GM13977 (cell line): ENCODE results near the gene TMEM43.

ENCODE experiments used
- DNase-seq: peaks from one replicate; pipeline ENCODE4 v3.0.0; 2012; ENCODE audit warnings: low spot score
- in situ Hi-C: fragments of 300-500 bp; cut with MboI; formaldehyde crosslinking; loops from one replicate; pipeline ENCODE4 v1.12.0; 2022; ENCODE audit warnings: low sequenced_read_pairs, low pct_unique_long_range_greater_than_20kb, mixed read lengths, inconsistent platforms; ENCODE audit not compliant: unreplicated experiment
- TF ChIP-seq, protein P1 (sequence below): IDR thresholded peaks from 2 replicates; pipeline ENCODE4 v1.5.1; 2012; ENCODE audit warnings: mild to moderate bottlenecking, control low read depth; ENCODE audit not compliant: insufficient read depth; ENCODE audit errors: extremely low read depth, missing control alignments

Gene TMEM43

DNA sequence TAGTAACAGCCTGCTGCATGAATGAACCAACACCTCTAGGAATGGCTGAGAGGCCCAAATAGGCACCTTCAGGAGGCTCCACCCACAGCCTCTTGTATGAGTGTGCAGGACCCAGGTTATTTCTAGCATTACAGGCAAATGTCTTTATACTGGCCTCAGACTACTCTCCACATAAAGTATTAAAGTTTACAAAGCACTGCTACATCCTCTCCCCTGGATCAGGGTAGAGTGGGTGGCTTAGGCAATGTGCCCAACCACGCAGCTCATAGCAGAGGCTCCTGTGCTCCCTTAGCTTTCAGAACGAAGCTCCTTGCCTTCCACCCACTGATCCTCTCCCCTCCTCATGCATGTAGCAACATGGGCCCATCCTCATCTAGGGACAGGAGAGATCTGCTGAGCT is 16.3 kb downstream of the TMEM43 start:
- in situ Hi-C loops, result no loop called here
- DNase-seq, result no peak
- TF ChIP-seq, protein P1, sequence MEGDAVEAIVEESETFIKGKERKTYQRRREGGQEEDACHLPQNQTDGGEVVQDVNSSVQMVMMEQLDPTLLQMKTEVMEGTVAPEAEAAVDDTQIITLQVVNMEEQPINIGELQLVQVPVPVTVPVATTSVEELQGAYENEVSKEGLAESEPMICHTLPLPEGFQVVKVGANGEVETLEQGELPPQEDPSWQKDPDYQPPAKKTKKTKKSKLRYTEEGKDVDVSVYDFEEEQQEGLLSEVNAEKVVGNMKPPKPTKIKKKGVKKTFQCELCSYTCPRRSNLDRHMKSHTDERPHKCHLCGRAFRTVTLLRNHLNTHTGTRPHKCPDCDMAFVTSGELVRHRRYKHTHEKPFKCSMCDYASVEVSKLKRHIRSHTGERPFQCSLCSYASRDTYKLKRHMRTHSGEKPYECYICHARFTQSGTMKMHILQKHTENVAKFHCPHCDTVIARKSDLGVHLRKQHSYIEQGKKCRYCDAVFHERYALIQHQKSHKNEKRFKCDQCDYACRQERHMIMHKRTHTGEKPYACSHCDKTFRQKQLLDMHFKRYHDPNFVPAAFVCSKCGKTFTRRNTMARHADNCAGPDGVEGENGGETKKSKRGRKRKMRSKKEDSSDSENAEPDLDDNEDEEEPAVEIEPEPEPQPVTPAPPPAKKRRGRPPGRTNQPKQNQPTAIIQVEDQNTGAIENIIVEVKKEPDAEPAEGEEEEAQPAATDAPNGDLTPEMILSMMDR, result no peak

DNA sequence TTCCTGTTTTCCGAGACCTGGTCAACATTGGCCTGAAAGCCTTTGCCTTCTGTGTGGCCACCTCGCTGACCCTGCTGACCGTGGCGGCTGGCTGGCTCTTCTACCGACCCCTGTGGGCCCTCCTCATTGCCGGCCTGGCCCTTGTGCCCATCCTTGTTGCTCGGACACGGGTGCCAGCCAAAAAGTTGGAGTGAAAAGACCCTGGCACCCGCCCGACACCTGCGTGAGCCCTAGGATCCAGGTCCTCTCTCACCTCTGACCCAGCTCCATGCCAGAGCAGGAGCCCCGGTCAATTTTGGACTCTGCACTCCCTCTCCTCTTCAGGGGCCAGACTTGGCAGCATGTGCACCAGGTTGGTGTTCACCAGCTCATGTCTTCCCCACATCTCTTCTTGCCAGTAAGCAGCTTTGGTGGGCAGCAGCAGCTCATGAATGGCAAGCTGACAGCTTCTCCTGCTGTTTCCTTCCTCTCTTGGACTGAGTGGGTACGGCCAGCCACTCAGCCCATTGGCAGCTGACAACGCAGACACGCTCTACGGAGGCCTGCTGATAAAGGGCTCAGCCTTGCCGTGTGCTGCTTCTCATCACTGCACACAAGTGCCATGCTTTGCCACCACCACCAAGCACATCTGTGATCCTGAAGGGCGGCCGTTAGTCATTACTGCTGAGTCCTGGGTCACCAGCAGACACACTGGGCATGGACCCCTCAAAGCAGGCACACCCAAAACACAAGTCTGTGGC is 16.9 kb downstream of the TMEM43 start:
- TF ChIP-seq, protein P1, result no peak
- DNase-seq, result no peak
- in situ Hi-C loops, result no loop called here

DNA sequence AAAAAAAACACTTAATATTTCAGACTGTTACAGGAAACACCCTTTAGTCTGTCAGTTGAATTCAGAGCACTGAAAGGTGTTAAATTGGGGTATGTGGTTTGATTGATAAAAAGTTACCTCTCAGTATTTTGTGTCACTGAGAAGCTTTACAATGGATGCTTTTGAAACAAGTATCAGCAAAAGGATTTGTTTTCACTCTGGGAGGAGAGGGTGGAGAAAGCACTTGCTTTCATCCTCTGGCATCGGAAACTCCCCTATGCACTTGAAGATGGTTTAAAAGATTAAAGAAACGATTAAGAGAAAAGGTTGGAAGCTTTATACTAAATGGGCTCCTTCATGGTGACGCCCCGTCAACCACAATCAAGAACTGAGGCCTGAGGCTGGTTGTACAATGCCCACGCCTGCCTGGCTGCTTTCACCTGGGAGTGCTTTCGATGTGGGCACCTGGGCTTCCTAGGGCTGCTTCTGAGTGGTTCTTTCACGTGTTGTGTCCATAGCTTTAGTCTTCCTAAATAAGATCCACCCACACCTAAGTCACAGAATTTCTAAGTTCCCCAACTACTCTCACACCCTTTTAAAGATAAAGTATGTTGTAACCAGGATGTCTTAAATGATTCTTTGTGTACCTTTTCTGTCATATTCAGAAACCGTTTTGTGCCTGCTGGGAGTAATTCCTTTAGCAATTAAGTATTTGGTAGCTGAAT is 17.9 kb downstream of the TMEM43 start:
- TF ChIP-seq, protein P1, result no peak
- in situ Hi-C loops, result no loop called here
- no peak for DNase-seq

DNA sequence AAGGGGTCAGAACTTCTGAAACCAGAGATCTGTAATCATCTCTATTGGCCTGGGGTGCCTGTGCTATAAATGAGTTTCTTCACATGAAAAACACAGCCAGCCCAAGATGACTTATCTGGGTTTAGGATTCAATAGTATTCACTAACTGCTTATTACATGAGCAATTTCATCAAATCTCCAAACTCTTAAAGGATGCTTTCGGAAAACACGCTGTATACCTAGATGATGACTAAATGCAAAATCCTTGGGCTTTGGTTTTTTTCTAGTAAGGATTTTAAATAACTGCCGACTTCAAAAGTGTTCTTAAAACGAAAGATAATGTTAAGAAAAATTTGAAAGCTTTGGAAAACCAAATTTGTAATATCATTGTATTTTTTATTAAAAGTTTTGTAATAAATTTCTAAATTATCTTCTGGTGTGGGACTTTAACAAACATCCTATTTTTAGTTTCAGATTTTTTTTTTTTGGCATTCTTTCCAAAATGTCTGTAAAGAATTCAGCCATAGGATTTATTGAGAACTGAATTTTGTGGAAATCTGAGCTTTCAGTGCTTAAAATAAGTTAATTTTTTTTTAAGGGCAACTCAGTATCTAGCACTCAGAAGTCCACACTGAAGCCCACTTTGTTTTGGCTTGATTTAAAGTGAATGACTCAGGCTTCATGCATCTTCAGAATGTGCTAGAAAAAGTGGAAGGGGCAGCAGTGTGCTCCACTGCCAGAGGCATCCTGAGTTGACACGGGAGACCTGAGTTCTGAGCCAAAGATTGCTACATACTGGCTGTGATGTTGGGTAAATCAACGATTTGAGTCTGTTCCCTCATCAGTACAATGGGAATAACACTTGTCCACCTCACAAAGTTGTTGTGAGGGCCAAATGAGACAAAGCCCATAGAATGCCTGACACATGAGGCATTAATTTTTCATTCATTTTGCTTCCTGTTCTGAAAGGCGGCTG is 18.7 kb downstream of the TMEM43 start:
- in situ Hi-C loops, result no loop called here
- TF ChIP-seq, protein P1, result no peak
- DNase-seq, result no peak

DNA sequence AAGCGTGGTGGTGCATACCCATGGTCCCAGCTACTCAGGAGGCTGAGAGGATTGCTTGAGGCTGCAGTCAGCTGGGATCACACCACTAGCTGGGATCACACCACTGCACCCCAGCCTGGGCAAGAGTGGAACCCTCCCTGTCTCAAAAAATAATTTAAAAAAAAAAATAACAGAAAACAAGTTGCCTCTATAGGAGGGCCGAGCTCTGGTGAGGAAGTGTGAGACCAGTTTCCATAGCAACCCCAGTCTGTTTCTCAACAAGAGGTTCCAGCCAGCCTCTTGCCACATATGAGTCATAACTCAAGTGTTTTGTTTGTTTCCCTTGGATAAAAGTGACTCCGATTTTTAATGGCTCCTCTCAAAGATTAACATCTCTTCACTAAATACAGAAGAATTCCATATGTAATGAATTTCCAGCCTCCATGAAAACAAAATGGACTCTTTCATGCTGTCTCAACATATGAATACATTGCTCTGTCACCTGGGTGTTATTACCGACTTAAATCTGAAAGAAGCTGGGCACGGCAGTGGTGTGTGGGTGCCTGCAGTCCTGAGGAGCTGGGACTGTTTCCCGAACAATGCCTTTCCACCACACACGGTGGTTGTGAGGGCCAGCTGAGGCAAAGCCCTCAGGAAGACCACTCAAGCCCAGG is 19.7 kb downstream of the TMEM43 start:
- TF ChIP-seq, protein P1, result no peak
- peak; percentile 92 for DNase-seq
- in situ Hi-C loops, result no loop called here

DNA sequence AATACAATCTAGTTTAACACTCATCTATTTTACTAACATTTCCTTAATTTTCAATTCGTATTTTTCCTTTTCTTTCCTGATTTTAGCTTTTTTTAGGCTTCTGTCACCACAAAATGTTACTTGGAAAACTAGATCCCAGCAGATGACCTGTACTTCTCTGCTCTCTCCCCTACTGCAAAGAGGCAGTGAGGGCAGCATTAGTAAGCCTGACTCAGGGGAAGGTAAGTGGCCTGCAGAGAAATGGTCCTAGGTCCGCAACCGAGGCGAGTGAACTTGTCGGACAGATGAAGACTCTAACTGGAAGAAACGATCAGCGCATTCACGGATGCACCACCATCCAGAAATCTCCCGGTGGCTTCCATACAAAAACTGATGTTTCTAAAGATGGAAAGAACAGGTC is 20.4 kb downstream of the TMEM43 start:
- no peak for DNase-seq
- TF ChIP-seq, protein P1, result no peak
- in situ Hi-C loops, result no loop called here
